Measurements from ENCODE around the gene CCNYL1.

- no peak for TF ChIP-seq CTCF (IDR thresholded peaks at IDR 0.05)
- no peak for TF ChIP-seq POLR2A (IDR thresholded peaks at IDR 0.05)
Observed at GRCh38 chr2:207777124-207777523, 65.7 kb downstream of the CCNYL1 start.

All from adrenal gland (tissue), 5 donors.